SK-N-SH (cell line): ENCODE results near the gene ZNF219. TPM values are rescaled to one million over a fixed set of nuclear protein-coding genes. Genes with fewer than 3 reads are reported as not detected.
A peak's percentile ranks its signal among the peaks of the same experiment; 100 is the strongest.

Experiments used
- CTCF ChIA-PET: fragments of 300-600, 350-600 bp; formaldehyde crosslinking; extraction: SDS; loops from one replicate; lab custom pipeline; 2021; lab: Yijun Ruan, JAX
- POLR2A ChIA-PET: fragments of 350-600 bp; sonication (Branson Sonifier 250); formaldehyde crosslinking; extraction: SDS; loops from one replicate; lab custom pipeline; 2020; ENCODE audit warnings: antibody characterized with exemption, inconsistent platforms; lab: Yijun Ruan, JAX
- DNase-seq: peaks from one replicate; pipeline ENCODE4 v3.0.0; 2012
- H2AFZ ChIP-seq: fragments of 200-600 bp; sonication (generic); 2 replicates; pipeline ENCODE4 v1.8.1; 2016; ENCODE audit warnings: antibody characterized with exemption, mild to moderate bottlenecking, low read depth
- H3F3A ChIP-seq: fragments of 200-600 bp; sonication (generic); replicated peaks from 2 replicates; pipeline ENCODE3; 2016; ENCODE audit warnings: antibody characterized with exemption, mild to moderate bottlenecking; ENCODE audit not compliant: insufficient read depth
- H3K27ac ChIP-seq, 2 experiments: fragments of 200-500 bp in 1 of 2; fragments of 200-600 bp in 1 of 2; sonication (Bioruptor generic) in 1 of 2; sonication (generic), shearing (Covaris generic) in 1 of 2; 2 replicates each; pipeline versions ENCODE4 v1.5.1 to v1.6.1; 2014 to 2016; ENCODE audit warnings: low read depth in 2 of 2, inconsistent platforms in 1 of 2, low read length in 1 of 2, mild to moderate bottlenecking in 1 of 2, mixed read lengths in 1 of 2
- H3K27me3 ChIP-seq: fragments of 200-600 bp; sonication (generic), shearing (Covaris generic); 2 replicates; pipeline ENCODE4 v1.6.1; 2016; ENCODE audit warnings: mixed run types; ENCODE audit not compliant: insufficient read depth
- H3K36me3 ChIP-seq, 2 experiments: fragments of 200-500 bp in 1 of 2; fragments of 200-600 bp in 1 of 2; sonication (Bioruptor generic) in 1 of 2; sonication (generic) in 1 of 2; replicated peaks in 1 of 2; 2 replicates each; pipeline versions ENCODE3 to v1.5.1; 2014 to 2016; ENCODE audit warnings: low read length in 1 of 2, mild to moderate bottlenecking in 1 of 2; ENCODE audit not compliant: insufficient read depth in 2 of 2, control insufficient read depth in 1 of 2
- H3K4me1 ChIP-seq, 2 experiments: fragments of 200-500 bp in 1 of 2; fragments of 200-600 bp in 1 of 2; sonication (Bioruptor generic) in 1 of 2; sonication (generic), shearing (Covaris generic) in 1 of 2; 2 replicates each; pipeline versions ENCODE4 v1.5.1 to v1.6.1; 2014 to 2016; ENCODE audit warnings: low read depth in 1 of 2, low read length in 1 of 2, mixed run types in 1 of 2; ENCODE audit not compliant: insufficient read depth in 2 of 2, control insufficient read depth in 1 of 2
- H3K4me2 ChIP-seq: fragments of 200-600 bp; sonication (generic), shearing (Covaris generic); 2 replicates; pipeline ENCODE4 v1.6.1; 2017; ENCODE audit warnings: mixed run types
- H3K4me3 ChIP-seq, 2 experiments: fragments of 200-500 bp in 1 of 2; fragments of 200-600 bp in 1 of 2; sonication (Bioruptor generic) in 1 of 2; sonication (generic), shearing (Covaris generic) in 1 of 2; 2 replicates each; pipeline versions ENCODE4 v1.5.1 to v1.8.1; 2014 to 2016; ENCODE audit warnings: low read depth in 2 of 2, inconsistent platforms in 1 of 2, low read length in 1 of 2, mild to moderate bottlenecking in 1 of 2, mixed read lengths in 1 of 2, moderate library complexity in 1 of 2
- H3K79me2 ChIP-seq: fragments of 200-600 bp; sonication (generic); 2 replicates; pipeline ENCODE4 v1.8.1; 2017; ENCODE audit warnings: mild to moderate bottlenecking; ENCODE audit not compliant: insufficient read depth
- H3K9ac ChIP-seq: fragments of 200-600 bp; sonication (generic); 2 replicates; pipeline ENCODE4 v1.6.1; 2017; ENCODE audit warnings: mixed run types
- H3K9me2 ChIP-seq: fragments of 200-600 bp; sonication (generic); 2 replicates; pipeline ENCODE4 v1.6.1; 2017; ENCODE audit warnings: mixed run types
- H3K9me3 ChIP-seq: fragments of 200-600 bp; sonication (generic); 2 replicates; pipeline ENCODE4 v1.6.1; 2017; ENCODE audit warnings: mixed run types, mild to moderate bottlenecking, moderate library complexity
- H4K20me1 ChIP-seq: fragments of 200-600 bp; sonication (generic); 2 replicates; pipeline ENCODE4 v1.6.1; 2017; ENCODE audit warnings: mild to moderate bottlenecking, mixed run types; ENCODE audit not compliant: insufficient read depth
- CTCF ChIP-seq: fragments of 200-600 bp; sonication (generic); IDR thresholded peaks from 2 replicates; pipeline ENCODE4 v1.6.1; 2017; ENCODE audit warnings: antibody characterized with exemption, mild to moderate bottlenecking, moderate library complexity
- ELF1 ChIP-seq: IDR thresholded peaks from 2 replicates; pipeline ENCODE4 v1.4.0; 2012
- FOSL2 ChIP-seq: IDR thresholded peaks from 2 replicates; pipeline ENCODE4 v1.4.0; 2012; ENCODE audit warnings: low read depth, mild to moderate bottlenecking, moderate library complexity, borderline replicate concordance
- GABPA ChIP-seq: IDR thresholded peaks from 2 replicates; pipeline ENCODE4 v1.4.0; 2012; ENCODE audit warnings: low read depth, mild to moderate bottlenecking
- GATA2 ChIP-seq: sonication (generic); formaldehyde crosslinking; IDR thresholded peaks from 2 replicates; pipeline ENCODE4 v1.5.0; 2020; ENCODE audit warnings: mild to moderate bottlenecking, missing genetic modification reagents
- JUND ChIP-seq: IDR thresholded peaks from 2 replicates; pipeline ENCODE4 v1.4.0; 2012
- MEF2A ChIP-seq: IDR thresholded peaks from 2 replicates; pipeline ENCODE4 v1.4.0; 2012; ENCODE audit warnings: low read depth, borderline replicate concordance
- PBX3 ChIP-seq: IDR thresholded peaks from 2 replicates; pipeline ENCODE4; 2012
- POLR2AphosphoS5 ChIP-seq: IDR thresholded peaks from 2 replicates; pipeline ENCODE4 v1.6.1; 2012; ENCODE audit warnings: low read depth, low read length
- SIN3A ChIP-seq: IDR thresholded peaks from 2 replicates; pipeline ENCODE4 v1.6.1; 2012; ENCODE audit warnings: low read depth, mild to moderate bottlenecking, low read length, moderate library complexity, borderline replicate concordance
- TAF1 ChIP-seq: IDR thresholded peaks from 2 replicates; pipeline ENCODE4 v1.6.1; 2012; ENCODE audit warnings: low read depth, mild to moderate bottlenecking, low read length, moderate library complexity, borderline replicate concordance
- USF1 ChIP-seq: IDR thresholded peaks from 2 replicates; pipeline ENCODE4 v1.4.0; 2012; ENCODE audit warnings: low read depth, borderline replicate concordance
- YY1 ChIP-seq: IDR thresholded peaks from 2 replicates; pipeline ENCODE4 v1.4.0; 2012; ENCODE audit warnings: low read depth, mild to moderate bottlenecking
- WGBS: methylation state at CpG from one replicate; pipeline ENCODE4 v1.1.6; 2017; ENCODE audit warnings: low lambda C conversion rate; 5-methylcytosine and 5-hydroxymethylcytosine counted together
- polyA plus RNA-seq, 3 experiments: library from polyadenylated mRNA; depleted of rRNA; stranded (reverse); fragments of >200 nt; gene quantifications; 2 replicates each; pipeline ENCODE4 v1.2.3, GENCODE V29; 2012

ZNF219 gene
- polyA plus RNA-seq, 1 of the 3 experiments (the other 2 are of a cell fraction) = 24.1 TPM

- Histone ChIP-seq H3K27ac (peak overlapping the region in 1 of 2 experiments; percentile 89; a peak in 3 of 4 replicates), H2AFZ (no peak overlapping the region), H3K4me2 (peak overlapping the region; percentile 58; the same call in 1 of the 2 replicates), H3K4me1 (peaks cover 9 to 24% of the 10 kb centered on the region in 2 experiments; a peak in 3 of 4 replicates), H3K79me2 (peaks cover 5% of the 10 kb centered on the region; the same call in 1 of the 2 replicates), H3F3A (peaks cover 56% of the 10 kb centered on the region), H3K9ac (peak overlapping the region; percentile 46; the same call in 1 of the 2 replicates), H3K36me3 (peaks cover 55 to 78% of the 10 kb centered on the region in 2 experiments), H3K4me3 (no peak overlapping the region), H3K27me3 (no peaks in the 10 kb centered on the region), H4K20me1 (no peaks in the 10 kb centered on the region), H3K9me2 (no peaks in the 10 kb centered on the region), H3K9me3 (no peaks in the 10 kb centered on the region)
- CTCF ChIA-PET = interaction anchor here (0.8 to 8.6 kb wide), 7 partner anchors 8 to 73 kb away, joined by 3 to 79 read pairs (median 68); partner anchors contain the start of genes ARHGEF40 and ZNF219
- DNase-seq = peak; percentile 80
- 38% methylated on average over 10 of the region's 19 CpGs for WGBS
- TF ChIP-seq SIN3A (0 out of 2 replicates have a peak, but pooled peaks have one; percentile 14), GATA2 (CRISPR knock-in tag) (no peak), CTCF (no peak), ELF1 (0 out of 2 replicates have a peak, but pooled peaks have one; percentile 26), POLR2AphosphoS5 (peak; percentile 55; the same call in 1 of the 2 replicates), GABPA (peak; percentile 52; the same call in 1 of the 2 replicates), FOSL2 (peak; percentile 63; the same call in 1 of the 2 replicates), JUND (peak; percentile 64)
- POLR2A ChIA-PET = interaction anchor here (0.8 to 1.8 kb wide), 3 partner anchors 8 to 16 kb away, joined by 3 to 6 read pairs (median 4); no protein-coding TSS in a partner anchor
Observed at GRCh38 chr14:21087294-21088091, 11.0 kb downstream of the ZNF219 start.

GRCh38 chr14:21086908-21087293 lies 11.6 kb downstream of the ZNF219 start:
- POLR2A ChIA-PET = interaction anchor here (1.6 to 1.8 kb wide), 2 partner anchors 9 to 15 kb away, joined by 4 to 6 read pairs; no protein-coding TSS in a partner anchor
- Histone ChIP-seq H3K4me3 (no peak overlapping the region), H3K27me3 (no peaks in the 10 kb centered on the region), H2AFZ (no peak overlapping the region), H3K79me2 (peaks cover 5% of the 10 kb centered on the region; the same call in 1 of the 2 replicates), H3K9ac (peak overlapping the region; percentile 46; the same call in 1 of the 2 replicates), H3K4me1 (peaks cover 9 to 24% of the 10 kb centered on the region in 2 experiments; a peak in 3 of 4 replicates), H3K36me3 (peaks cover 58 to 79% of the 10 kb centered on the region in 2 experiments), H3K9me3 (no peaks in the 10 kb centered on the region), H3K9me2 (no peaks in the 10 kb centered on the region), H3K4me2 (peak overlapping the region; percentile 58; the same call in 1 of the 2 replicates), H3K27ac (peak overlapping the region; percentile 28 to 89; a peak in 3 of 4 replicates), H4K20me1 (no peaks in the 10 kb centered on the region), H3F3A (peaks cover 57% of the 10 kb centered on the region)
- WGBS = 85% methylated on average over 4 of the region's 4 CpGs
- DNase-seq = no peak
- CTCF ChIA-PET = interaction anchor here (1.1 to 8.6 kb wide), 6 partner anchors 8 to 72 kb away, joined by 4 to 79 read pairs (median 69); partner anchors contain the start of genes ARHGEF40 and ZNF219
- TF ChIP-seq YY1 (no peak), USF1 (no peak), SIN3A (no peak), PBX3 (no peak), MEF2A (no peak), TAF1 (no peak)
